DOHH2 (cell line): Measurements from ENCODE around the gene ATIC.

ENCODE experiments used
- H3F3A ChIP-seq: fragments of 200-600 bp; sonication (generic), shearing (Covaris generic); 2 replicates; pipeline ENCODE4 v1.6.0; 2016; ENCODE audit warnings: antibody characterized with exemption, mild to moderate bottlenecking; ENCODE audit not compliant: control insufficient read depth, insufficient read depth
- H3K27ac ChIP-seq: fragments of 200-600 bp; sonication (generic); 2 replicates; pipeline ENCODE4 v1.5.1; 2014; ENCODE audit warnings: low read depth, mild to moderate bottlenecking, low read length, moderate library complexity
- H3K27me3 ChIP-seq: fragments of 200-600 bp; sonication (generic); 2 replicates; pipeline ENCODE4 v1.6.1; 2014; ENCODE audit warnings: mild to moderate bottlenecking, low read length, mixed read lengths; ENCODE audit not compliant: control insufficient read depth
- H3K36me3 ChIP-seq: fragments of 200-600 bp; sonication (generic); 2 replicates; pipeline ENCODE4 v1.6.1; 2014; ENCODE audit warnings: mild to moderate bottlenecking, low read length, moderate library complexity, mixed read lengths; ENCODE audit not compliant: control insufficient read depth
- H3K4me1 ChIP-seq: fragments of 200-600 bp; sonication (generic); 2 replicates; pipeline ENCODE4 v1.6.1; 2014; ENCODE audit warnings: mild to moderate bottlenecking, low read length, mixed read lengths; ENCODE audit not compliant: control insufficient read depth
- H3K4me2 ChIP-seq: fragments of 200-600 bp; sonication (generic); 2 replicates; pipeline ENCODE4 v1.6.0; 2014; ENCODE audit warnings: mild to moderate bottlenecking, low read length, moderate library complexity
- H3K4me3 ChIP-seq: fragments of 200-600 bp; sonication (generic); 2 replicates; pipeline ENCODE4 v1.5.1; 2014; ENCODE audit warnings: mild to moderate bottlenecking, low read length, mixed read lengths
- H3K79me2 ChIP-seq: fragments of 200-600 bp; sonication (generic); 2 replicates; pipeline ENCODE4 v1.6.1; 2014; ENCODE audit warnings: mild to moderate bottlenecking, low read length, mixed read lengths; ENCODE audit not compliant: control insufficient read depth
- H3K9me2 ChIP-seq: fragments of 200-600 bp; sonication (generic); replicated peaks from 2 replicates; pipeline ENCODE4 v1.6.1; 2014; ENCODE audit warnings: mild to moderate bottlenecking, low read length, mixed read lengths; ENCODE audit not compliant: control insufficient read depth
- H3K9me3 ChIP-seq: fragments of 200-600 bp; sonication (generic); 2 replicates; pipeline ENCODE4 v1.6.1; 2014; ENCODE audit warnings: antibody characterized with exemption, low read length, mixed read lengths; ENCODE audit not compliant: control insufficient read depth, insufficient read depth
- H4K20me1 ChIP-seq: fragments of 200-600 bp; sonication (generic); 2 replicates; pipeline ENCODE4 v1.6.0; 2014; ENCODE audit warnings: low read depth, mild to moderate bottlenecking, antibody characterized with exemption, low read length, moderate library complexity; ENCODE audit not compliant: control insufficient read depth, insufficient read depth
- CTCF ChIP-seq: fragments of 200-600 bp; sonication (generic); IDR thresholded peaks from one replicate; pipeline ENCODE4 v1.5.1; 2014; ENCODE audit warnings: antibody characterized with exemption, mild to moderate bottlenecking, low read depth, low read length; ENCODE audit not compliant: poor library complexity, severe bottlenecking
- EZH2phosphoT487 ChIP-seq: fragments of 200-600 bp; sonication (generic); IDR thresholded peaks from 2 replicates; pipeline ENCODE4 v1.6.1; 2017; ENCODE audit warnings: borderline replicate concordance, mild to moderate bottlenecking, antibody characterized with exemption, low read length, moderate library complexity, mixed read lengths

Gene ATIC

GRCh38 chr2:215379039-215379438 is 67.2 kb downstream of the ATIC start:
- Histone ChIP-seq H3K27ac (no peak overlapping the region), H3K36me3 (no peaks in the 10 kb centered on the region), H4K20me1 (no peaks in the 10 kb centered on the region), H3K79me2 (no peaks in the 10 kb centered on the region), H3K9me2 (no peaks in the 10 kb centered on the region), H3K4me1 (no peaks in the 10 kb centered on the region), H3K4me2 (no peak overlapping the region), H3K4me3 (no peak overlapping the region), H3K27me3 (no peaks in the 10 kb centered on the region), H3F3A (no peaks in the 10 kb centered on the region), H3K9me3 (no peaks in the 10 kb centered on the region)
- TF ChIP-seq CTCF, result no peak
- TF ChIP-seq EZH2phosphoT487, result no peak

GRCh38 chr2:215379948-215380347 is 68.1 kb downstream of the ATIC start:
- Histone ChIP-seq H4K20me1 (no peaks in the 10 kb centered on the region), H3K27me3 (no peaks in the 10 kb centered on the region), H3K9me2 (no peaks in the 10 kb centered on the region), H3K27ac (no peak overlapping the region), H3K9me3 (no peaks in the 10 kb centered on the region), H3K4me1 (no peaks in the 10 kb centered on the region), H3K4me3 (no peak overlapping the region), H3K4me2 (no peak overlapping the region), H3F3A (no peaks in the 10 kb centered on the region), H3K36me3 (no peaks in the 10 kb centered on the region), H3K79me2 (no peaks in the 10 kb centered on the region)
- TF ChIP-seq EZH2phosphoT487 (no peak), CTCF (no peak)

GRCh38 chr2:215380699-215381098 is 68.8 kb downstream of the ATIC start:
- H3K27me3 ChIP-seq, result no peaks in the 10 kb centered on the region
- H3F3A ChIP-seq, result no peaks in the 10 kb centered on the region
- no peaks in the 10 kb centered on the region for H4K20me1 ChIP-seq
- H3K36me3 ChIP-seq, result no peaks in the 10 kb centered on the region
- TF ChIP-seq EZH2phosphoT487, result no peak
- H3K9me3 ChIP-seq, result no peaks in the 10 kb centered on the region
- H3K79me2 ChIP-seq, result no peaks in the 10 kb centered on the region
- no peak overlapping the region for H3K27ac ChIP-seq
- no peak overlapping the region for H3K4me3 ChIP-seq
- H3K4me1 ChIP-seq, result no peaks in the 10 kb centered on the region
- H3K9me2 ChIP-seq, result no peaks in the 10 kb centered on the region
- H3K4me2 ChIP-seq, result no peak overlapping the region

- Histone ChIP-seq H4K20me1 (no peaks in the 10 kb centered on the region), H3K4me3 (no peak overlapping the region), H3K27ac (no peak overlapping the region), H3K4me2 (no peak overlapping the region), H3K9me2 (no peaks in the 10 kb centered on the region), H3K36me3 (no peaks in the 10 kb centered on the region), H3F3A (no peaks in the 10 kb centered on the region), H3K4me1 (no peaks in the 10 kb centered on the region), H3K9me3 (no peaks in the 10 kb centered on the region), H3K79me2 (no peaks in the 10 kb centered on the region), H3K27me3 (no peaks in the 10 kb centered on the region)
- TF ChIP-seq CTCF (no peak), EZH2phosphoT487 (no peak)
Observed at GRCh38 chr2:215382011-215382410, 70.2 kb downstream of the ATIC start.
